COLO829 (cell line): ENCODE data around the gene DDRGK1.
"Not testable (repeated sequence)": the region's sequence is repeated elsewhere in the genome, so short reads cannot be mapped to it uniquely, and the experiment has no call there.

Source experiments
- DNase-seq: peaks from one replicate; pipeline ENCODE4 v3.0.0; 2012; ENCODE audit warnings: low spot score

DDRGK1 gene

GRCh38 chr20:3164763-3165410 lies 39.6 kb downstream of the DDRGK1 start:
- DNase-seq, result no peak

- no peak for DNase-seq
Observed at GRCh38 chr20:3164043-3164762, 40.3 kb downstream of the DDRGK1 start.

GRCh38 chr20:3163099-3164042 lies 41.1 kb downstream of the DDRGK1 start:
- no peak for DNase-seq

GRCh38 chr20:3162080-3162611 lies 42.3 kb downstream of the DDRGK1 start:
- DNase-seq, result no peak

GRCh38 chr20:3161316-3162079 lies 43.0 kb downstream of the DDRGK1 start:
- no peak for DNase-seq

- DNase-seq, result no peak
Observed at GRCh38 chr20:3160418-3160817, 44.1 kb downstream of the DDRGK1 start.

- DNase-seq, result no peak
Observed at GRCh38 chr20:3158968-3159431, 45.5 kb downstream of the DDRGK1 start.

- no peak for DNase-seq
Observed at GRCh38 chr20:3157817-3158216, 46.7 kb downstream of the DDRGK1 start.

- DNase-seq, result no peak
Observed at GRCh38 chr20:3156811-3157619, 47.5 kb downstream of the DDRGK1 start.

GRCh38 chr20:3152057-3152644 lies 52.3 kb downstream of the DDRGK1 start:
- not testable (repeated sequence) for DNase-seq

- DNase-seq, result no peak
Observed at GRCh38 chr20:3150908-3151307, 53.6 kb downstream of the DDRGK1 start.

- no peak for DNase-seq
Observed at GRCh38 chr20:3146732-3147341, 57.6 kb downstream of the DDRGK1 start.

GRCh38 chr20:3141757-3142156 lies 62.7 kb downstream of the DDRGK1 start:
- DNase-seq, result no peak
